Liver (tissue), 3 donors: ENCODE measurements around the gene ST8SIA6.

Source experiments
- CTCF ChIP-seq: fragments of 150-350 bp; IDR thresholded peaks from 2 replicates; pipeline ENCODE4 v1.5.1; 2017; ENCODE audit warnings: improper control_type of control experiment, low read depth, low read length; ENCODE audit not compliant: missing input control
- TAF1 ChIP-seq: conservative IDR thresholded peaks from 2 replicates; pipeline ENCODE4 v1.6.1; 2016; ENCODE audit warnings: antibody characterized with exemption, mild to moderate bottlenecking
- ZBTB33 ChIP-seq: IDR thresholded peaks from 2 replicates; pipeline ENCODE4 v1.6.1; 2016; ENCODE audit warnings: antibody characterized with exemption
- donor health status: healthy.
- donor health status: healthy.

GRCh38 chr10:17278607-17279240 lies 175.7 kb downstream of the ST8SIA6 start:
- TF ChIP-seq CTCF (no peak), TAF1 (no peak), ZBTB33 (no peak)
